ENCODE results near the gene CNEP1R1.

The CNEP1R1 gene

GRCh38 chr16:50065241-50065623 lies 40.2 kb downstream of the CNEP1R1 start:
- no peak for DNase-seq (ENCODE audit: low read depth)

DNA sequence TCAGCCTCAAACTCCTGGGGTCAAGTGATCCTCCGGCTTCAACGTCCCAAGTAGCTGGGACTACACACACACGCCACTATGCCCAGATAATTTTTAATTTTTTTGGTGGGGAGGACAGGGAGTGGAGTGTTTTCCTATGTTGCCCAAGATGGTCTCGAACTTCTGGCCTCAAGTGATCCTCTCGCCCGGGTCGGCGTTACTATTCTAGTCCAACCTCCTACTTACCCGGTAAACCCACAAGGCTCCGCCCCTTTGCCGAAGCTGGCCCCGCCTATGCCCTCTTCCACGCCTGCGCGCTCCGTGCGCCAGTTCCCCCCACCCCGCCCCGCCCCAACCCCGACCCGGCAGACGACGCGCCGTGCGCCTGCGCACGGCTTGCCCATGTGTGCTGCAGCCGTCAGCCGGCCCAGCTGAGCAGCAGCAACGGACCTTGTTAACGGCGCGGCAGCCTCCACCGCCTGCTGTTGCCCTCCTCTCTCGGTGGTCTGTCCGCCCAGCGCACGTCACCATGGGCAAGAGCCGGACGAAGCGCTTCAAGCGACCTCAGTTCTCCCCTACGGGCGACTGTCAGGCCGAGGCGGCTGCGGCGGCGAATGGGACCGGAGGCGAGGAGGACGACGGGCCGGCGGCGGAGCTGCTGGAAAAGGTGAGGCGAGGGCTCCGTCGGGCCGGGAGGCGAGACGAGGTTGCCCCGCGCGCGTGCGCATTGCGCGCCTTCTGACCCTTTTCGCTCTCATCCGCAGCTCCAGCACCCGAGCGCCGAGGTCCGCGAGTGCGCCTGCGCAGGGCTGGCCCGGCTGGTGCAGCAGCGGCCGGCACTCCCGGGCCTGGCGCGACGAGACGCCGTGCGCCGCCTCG lies 40.8 kb downstream of the CNEP1R1 start, which contains the start of gene HEATR3:
HEATR3 (plus strand) TSS at position 347 of the 858 bp plus-strand sequence; CDS start at position 509, 162 bp downstream.
- peak; percentile 95 for DNase-seq (ENCODE audit: low read depth)

DNA sequence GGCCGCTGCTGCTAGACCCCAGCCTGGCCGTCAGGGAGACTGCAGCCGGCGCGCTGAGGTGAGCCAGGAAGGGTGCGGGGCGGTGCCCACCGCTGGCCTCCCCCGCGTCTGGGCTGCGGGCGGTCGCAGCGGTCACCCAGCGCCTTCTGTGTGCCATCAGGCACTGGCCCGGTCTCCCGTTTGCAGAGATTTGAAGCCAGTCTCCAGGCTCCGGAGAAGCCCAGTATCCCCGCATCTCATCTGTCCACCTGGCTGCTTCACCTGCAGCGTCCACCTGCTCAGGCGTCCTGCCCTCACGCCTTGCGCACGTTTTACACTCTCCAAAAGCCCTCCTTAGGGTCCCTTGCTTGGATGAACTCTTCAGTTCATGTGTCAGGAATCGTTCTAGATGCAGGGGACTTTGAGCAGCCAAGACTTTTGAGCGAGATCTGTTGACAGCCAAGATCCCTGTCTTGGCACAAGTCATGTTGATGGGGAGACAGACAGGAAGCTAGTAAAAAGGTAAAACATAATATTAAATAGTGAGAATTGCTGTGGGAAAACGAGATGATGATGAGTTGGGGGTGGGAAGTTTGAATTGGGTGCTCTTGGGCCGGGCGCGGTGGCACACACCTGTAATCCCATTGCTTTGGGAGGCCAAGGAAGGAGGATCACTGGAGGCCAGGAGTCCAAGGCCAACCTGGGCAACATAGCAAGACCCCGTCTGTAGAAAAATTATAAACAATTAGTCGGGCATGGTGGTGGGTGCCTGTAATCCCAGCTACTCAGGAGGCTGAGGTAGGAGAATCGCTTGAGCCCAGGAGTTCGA lies 41.7 kb downstream of the CNEP1R1 start:
- no peak for DNase-seq (ENCODE audit: low read depth)

DNA sequence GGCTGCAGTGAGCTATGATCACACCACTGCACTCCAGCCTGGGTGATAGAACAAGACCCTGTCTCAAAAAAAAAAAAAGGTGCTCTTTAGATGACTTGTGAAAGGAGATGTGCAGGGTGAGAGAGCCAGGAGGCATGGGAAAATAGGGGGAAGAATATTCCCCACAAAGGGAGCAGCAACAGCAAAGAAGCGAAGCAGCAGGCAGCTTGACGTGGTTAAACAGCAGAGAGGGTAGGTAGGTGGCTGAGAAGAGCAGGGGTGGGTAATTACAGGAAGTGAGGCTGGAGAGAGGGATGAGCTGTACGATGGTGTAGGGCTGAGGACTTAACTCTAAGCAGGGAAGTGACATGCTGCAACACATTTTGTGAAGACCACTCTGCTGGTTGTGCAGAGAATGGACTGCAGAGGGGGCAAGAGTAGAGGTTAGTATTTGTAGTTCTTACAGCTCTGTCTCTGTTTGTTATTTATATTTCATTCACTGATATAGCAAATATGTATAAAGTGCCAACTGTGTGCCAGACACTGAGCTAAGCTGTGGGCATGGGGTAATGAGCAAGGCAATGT lies 42.3 kb downstream of the CNEP1R1 start:
- no peak for DNase-seq (ENCODE audit: low read depth)

DNA sequence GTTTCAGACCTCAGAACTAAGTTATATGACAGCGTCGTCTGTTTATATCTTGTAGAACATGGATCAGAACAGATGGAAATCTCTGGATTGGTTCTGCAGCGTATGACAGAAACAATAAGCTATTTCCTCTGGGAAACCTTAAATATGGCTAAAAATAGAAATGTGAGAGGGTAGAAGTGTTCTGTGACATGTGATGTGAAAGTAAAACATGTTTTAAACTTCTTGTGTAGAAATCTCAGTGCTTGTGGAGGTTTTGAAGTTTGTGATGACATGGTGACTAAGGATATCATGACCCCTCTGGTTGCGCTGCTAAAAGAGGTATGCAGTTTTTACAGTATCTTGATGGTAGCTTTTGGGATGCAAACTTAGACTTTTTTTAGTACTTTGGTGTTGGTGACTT lies 43.5 kb downstream of the CNEP1R1 start:
- no peak for DNase-seq (ENCODE audit: low read depth)

DNA sequence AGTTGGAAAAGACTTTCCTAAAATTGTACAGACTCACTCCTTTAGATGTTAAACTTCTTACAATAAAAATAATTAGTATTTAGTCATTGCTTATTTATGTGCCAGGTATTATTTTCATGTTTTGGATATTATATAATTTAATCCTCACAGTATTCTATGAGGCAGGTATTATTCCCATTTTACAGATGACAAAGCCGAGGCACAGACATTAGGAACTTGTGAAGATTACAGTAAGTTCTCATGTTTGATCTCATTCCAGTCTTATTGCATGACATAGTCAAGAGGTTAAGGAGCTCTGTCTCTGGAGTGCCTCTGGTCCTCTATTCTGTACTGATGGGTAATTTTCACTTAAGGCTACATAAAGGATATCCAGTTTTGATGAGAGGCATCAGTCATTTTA lies 44.0 kb downstream of the CNEP1R1 start:
- no peak for DNase-seq (ENCODE audit: low read depth)

- DNase-seq (ENCODE audit: low read depth): no peak
Observed at GRCh38 chr16:50071075-50071671, 46.1 kb downstream of the CNEP1R1 start.

DNA sequence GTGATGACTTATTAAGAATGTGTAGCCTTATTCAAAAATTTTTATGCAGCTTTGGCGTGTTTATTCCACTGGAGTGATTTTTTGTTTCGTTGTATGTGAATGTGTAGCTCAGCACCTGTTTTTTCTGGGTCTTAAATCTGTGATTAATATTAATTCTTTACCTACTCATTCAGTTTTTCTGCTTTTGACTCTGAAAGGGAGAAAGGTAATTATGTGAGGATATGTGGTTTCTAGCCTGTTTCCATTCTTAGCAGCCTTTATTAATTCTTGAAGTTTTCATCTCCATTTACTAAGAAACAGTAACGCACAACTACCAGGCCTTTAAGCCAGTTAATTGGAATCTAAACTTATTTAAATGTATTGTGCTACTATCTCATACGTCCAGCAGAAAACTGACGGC lies 47.7 kb downstream of the CNEP1R1 start:
- DNase-seq (ENCODE audit: low read depth): no peak

- DNase-seq (ENCODE audit: low read depth): no peak
Observed at GRCh38 chr16:50079397-50080140, 54.5 kb downstream of the CNEP1R1 start.

GRCh38 chr16:50081428-50082018 lies 56.5 kb downstream of the CNEP1R1 start:
- DNase-seq (ENCODE audit: low read depth): no peak

DNA sequence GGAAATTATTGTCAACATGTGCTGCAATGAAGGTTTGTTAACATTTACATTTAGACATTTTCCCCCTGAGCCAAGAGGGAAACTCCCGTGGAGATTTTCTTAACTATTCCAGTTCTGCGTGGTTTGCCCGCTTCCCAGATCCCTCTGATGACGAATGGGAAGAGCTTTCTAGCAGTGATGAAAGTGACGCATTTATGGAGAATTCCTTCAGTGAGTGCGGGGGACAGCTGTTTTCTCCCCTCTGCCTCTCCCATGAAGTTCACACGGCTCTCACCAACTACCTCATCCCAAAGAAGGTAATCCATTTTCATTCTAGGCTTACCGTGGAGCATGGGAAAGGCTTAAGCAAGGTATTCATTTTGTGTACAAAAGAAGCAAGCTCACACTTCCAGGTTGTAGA lies 59.0 kb downstream of the CNEP1R1 start:
- no peak for DNase-seq (ENCODE audit: low read depth)

- no peak for DNase-seq (ENCODE audit: low read depth)
Observed at GRCh38 chr16:50086176-50086575, 61.2 kb downstream of the CNEP1R1 start.

Measured in activated T-cell treated with anti-CD3 and anti-CD28 coated beads for 48 hours (primary cell).